CD4-positive, alpha-beta T cell treated with Interleukin-1 beta for 1 hour (primary cell): ENCODE measurements around the gene DNMBP.
A peak's percentile ranks its signal among the peaks of the same experiment; 100 is the strongest.
"Not testable (repeated sequence)": the region's sequence is repeated elsewhere in the genome, so short reads cannot be mapped to it uniquely, and the experiment has no call there.

Experiments used
- DNase-seq, 2 donors: peaks; one replicate each; pipeline ENCODE4 v3.0.0-alpha.2; 2020 to 2022

The DNMBP gene

GRCh38 chr10:100013621-100014020 is 3.9 kb upstream of the DNMBP start:
- DNase-seq = no peak

- DNase-seq = not testable (repeated sequence)
Observed at GRCh38 chr10:100011906-100012305, 2.2 kb upstream of the DNMBP start.

- no peak for DNase-seq
Observed at GRCh38 chr10:100009283-100009792, 409 bp downstream of the DNMBP start.

GRCh38 chr10:100008708-100009282 is 952 bp downstream of the DNMBP start:
- DNase-seq = no peak

GRCh38 chr10:100008142-100008522 is 1.6 kb downstream of the DNMBP start:
- DNase-seq = no peak

GRCh38 chr10:100007231-100008141 is 2.3 kb downstream of the DNMBP start:
- no peak for DNase-seq

GRCh38 chr10:100006243-100006886 is 3.4 kb downstream of the DNMBP start:
- peak in 1 of 2 donors; percentile 4 for DNase-seq

- no peak for DNase-seq
Observed at GRCh38 chr10:100004805-100005510, 4.8 kb downstream of the DNMBP start.

- DNase-seq = no peak
Observed at GRCh38 chr10:100000109-100000644, 9.6 kb downstream of the DNMBP start.

GRCh38 chr10:99999319-100000108 is 10.2 kb downstream of the DNMBP start:
- DNase-seq = no peak

- no peak for DNase-seq
Observed at GRCh38 chr10:99998889-99999288, 10.9 kb downstream of the DNMBP start.

GRCh38 chr10:99996671-99997648 is 12.8 kb downstream of the DNMBP start:
- no peak for DNase-seq

GRCh38 chr10:99995713-99996112 is 14.0 kb downstream of the DNMBP start:
- no peak for DNase-seq

- no peak for DNase-seq
Observed at GRCh38 chr10:99995269-99995668, 14.5 kb downstream of the DNMBP start.

GRCh38 chr10:99994801-99995200 is 14.9 kb downstream of the DNMBP start:
- DNase-seq = no peak

GRCh38 chr10:99993701-99994689 is 15.8 kb downstream of the DNMBP start:
- peak; percentile 45 to 86 for DNase-seq

- not testable (repeated sequence) for DNase-seq
Observed at GRCh38 chr10:99985637-99986036, 24.1 kb downstream of the DNMBP start.

- no peak for DNase-seq
Observed at GRCh38 chr10:99984211-99985034, 25.3 kb downstream of the DNMBP start.
